GM21528 (cell line): Measurements from ENCODE around the gene KIAA0040.

Experiments
- ATAC-seq: cut with Tn5 transposase; IDR thresholded peaks from one replicate; pipeline ENCODE4 v1.9.1; 2021; ENCODE audit warnings: mild to moderate bottlenecking, moderate library complexity; ENCODE audit not compliant: unreplicated experiment, low FRiP score

The KIAA0040 gene

GRCh38 chr1:175172503-175172902 lies 20.1 kb downstream of the KIAA0040 start:
- ATAC-seq, result no peak

GRCh38 chr1:175171036-175171913 lies 21.3 kb downstream of the KIAA0040 start:
- no peak for ATAC-seq

GRCh38 chr1:175169286-175170018 lies 23.1 kb downstream of the KIAA0040 start:
- ATAC-seq, result no peak

DNA sequence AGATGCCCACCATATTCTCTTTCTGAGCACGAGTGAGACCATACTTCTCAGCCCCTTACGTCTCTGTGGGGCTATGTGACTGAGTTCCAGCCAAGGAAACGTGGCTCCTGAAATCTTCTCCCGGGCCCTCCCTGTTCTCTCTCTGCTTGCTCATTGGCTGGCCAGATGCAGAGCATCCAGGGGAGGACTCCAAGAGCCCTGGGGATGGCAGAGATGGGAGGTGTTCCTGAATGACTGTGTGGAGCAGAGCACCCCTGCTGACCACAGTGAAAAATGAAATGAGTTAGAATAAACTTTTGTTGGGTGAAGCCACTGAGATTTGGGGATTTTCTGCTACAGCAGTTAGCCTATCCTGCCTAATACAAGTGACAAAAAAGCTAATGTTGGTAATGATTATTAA lies 23.8 kb downstream of the KIAA0040 start:
- ATAC-seq, result no peak

- ATAC-seq, result no peak
Observed at GRCh38 chr1:175167861-175168260, 24.7 kb downstream of the KIAA0040 start.

- no peak for ATAC-seq
Observed at GRCh38 chr1:175166746-175167145, 25.8 kb downstream of the KIAA0040 start.

DNA sequence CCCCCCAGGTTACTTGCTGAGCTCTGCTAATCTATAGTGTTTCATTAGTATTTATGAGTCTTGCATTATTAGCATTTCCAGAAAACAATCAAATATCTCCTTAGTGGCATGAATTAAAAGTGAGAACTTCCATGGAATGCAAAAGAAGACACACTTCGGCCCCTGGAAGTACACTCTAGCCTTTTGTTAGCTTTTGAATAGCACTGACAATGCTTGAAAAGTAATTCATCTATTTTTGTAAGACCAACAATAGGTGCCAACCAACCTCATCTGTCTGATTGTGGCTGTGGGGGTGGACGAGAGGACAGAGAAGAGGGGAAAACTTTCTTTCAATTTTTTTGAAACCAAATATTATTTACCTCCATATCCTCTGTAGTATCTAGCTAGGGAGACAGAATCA lies 27.8 kb downstream of the KIAA0040 start:
- no peak for ATAC-seq

DNA sequence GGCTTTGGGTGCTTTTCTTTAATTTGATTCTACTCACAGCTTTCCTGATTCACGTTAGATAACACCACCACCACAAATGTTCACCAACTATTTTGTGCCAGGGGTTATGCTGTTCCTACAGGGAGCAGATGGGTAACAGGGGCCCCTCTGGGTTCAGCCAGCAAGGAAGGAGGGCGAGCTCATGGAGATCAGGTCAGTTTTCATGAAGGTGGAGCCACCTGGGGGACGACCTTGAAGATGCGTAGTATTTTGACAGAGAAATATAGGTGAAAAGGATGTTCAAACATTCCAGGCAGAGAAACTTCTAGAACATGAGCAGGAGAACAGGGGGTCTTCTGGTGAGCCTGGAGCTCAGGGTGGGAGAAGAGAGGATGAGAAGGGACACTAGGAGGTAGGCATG lies 28.9 kb downstream of the KIAA0040 start:
- no peak for ATAC-seq

DNA sequence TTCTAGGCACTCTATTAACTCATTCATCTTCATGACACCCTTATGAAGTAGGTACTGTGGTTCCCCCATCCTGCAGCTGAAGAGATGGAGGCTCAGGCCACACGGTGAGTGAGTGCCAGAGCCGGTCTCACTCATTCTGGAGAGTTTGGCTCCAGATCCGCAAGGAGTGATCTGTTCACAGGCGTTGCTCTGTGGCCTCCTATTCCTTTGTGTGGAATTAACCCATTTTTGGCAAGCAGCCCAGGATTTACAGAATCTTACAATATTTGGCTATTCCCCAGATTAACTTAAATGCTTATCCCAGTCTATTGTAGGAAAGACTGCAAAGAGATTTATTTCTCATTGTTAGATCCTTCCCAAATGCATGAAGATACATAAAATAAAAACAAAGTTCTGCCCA lies 29.6 kb downstream of the KIAA0040 start:
- no peak for ATAC-seq

- no peak for ATAC-seq
Observed at GRCh38 chr1:175158170-175158591, 34.4 kb downstream of the KIAA0040 start.

GRCh38 chr1:175157200-175157599 lies 35.4 kb downstream of the KIAA0040 start:
- no peak for ATAC-seq

GRCh38 chr1:175155936-175156335 lies 36.6 kb downstream of the KIAA0040 start:
- no peak for ATAC-seq

GRCh38 chr1:175155473-175155856 lies 37.1 kb downstream of the KIAA0040 start:
- ATAC-seq, result no peak

DNA sequence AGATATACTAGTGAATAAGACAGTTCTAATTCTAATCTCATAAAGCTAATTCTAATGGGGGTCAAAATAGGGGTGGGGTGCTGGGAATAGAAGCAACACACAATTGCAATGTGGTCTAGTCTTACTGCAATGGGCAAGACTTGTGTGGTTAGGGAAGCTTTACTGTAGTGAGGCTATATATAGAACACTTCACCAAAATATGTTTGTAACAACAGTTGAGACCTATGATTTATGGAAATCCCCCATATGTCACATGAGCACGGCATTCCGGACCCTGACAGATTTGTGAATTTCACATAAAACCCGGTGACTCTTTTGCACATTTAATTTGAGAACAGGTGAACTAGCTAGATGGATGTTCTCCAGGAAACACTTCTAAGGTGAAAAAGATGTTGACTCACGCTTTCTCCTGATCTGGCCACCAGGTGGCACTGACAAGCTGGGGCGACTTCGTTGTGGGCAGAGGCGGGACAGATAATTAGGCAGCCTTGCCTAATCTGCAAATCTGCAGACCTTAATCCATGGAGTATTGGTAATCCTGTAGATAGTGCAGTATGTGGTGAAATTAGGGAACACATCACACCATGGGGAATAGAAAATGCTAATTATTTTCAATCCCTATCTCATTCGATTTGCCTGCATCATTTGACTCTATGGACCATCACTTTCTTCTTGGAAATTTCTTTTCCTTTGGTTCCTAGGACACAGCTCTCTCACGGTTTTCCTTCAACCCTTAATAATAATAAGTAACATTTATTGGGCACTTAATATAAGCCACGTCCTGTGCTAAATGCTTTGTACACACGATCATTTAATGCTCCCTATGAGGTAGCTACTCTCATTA lies 37.7 kb downstream of the KIAA0040 start:
- no peak for ATAC-seq

GRCh38 chr1:175152006-175152652 lies 40.4 kb downstream of the KIAA0040 start:
- no peak for ATAC-seq

DNA sequence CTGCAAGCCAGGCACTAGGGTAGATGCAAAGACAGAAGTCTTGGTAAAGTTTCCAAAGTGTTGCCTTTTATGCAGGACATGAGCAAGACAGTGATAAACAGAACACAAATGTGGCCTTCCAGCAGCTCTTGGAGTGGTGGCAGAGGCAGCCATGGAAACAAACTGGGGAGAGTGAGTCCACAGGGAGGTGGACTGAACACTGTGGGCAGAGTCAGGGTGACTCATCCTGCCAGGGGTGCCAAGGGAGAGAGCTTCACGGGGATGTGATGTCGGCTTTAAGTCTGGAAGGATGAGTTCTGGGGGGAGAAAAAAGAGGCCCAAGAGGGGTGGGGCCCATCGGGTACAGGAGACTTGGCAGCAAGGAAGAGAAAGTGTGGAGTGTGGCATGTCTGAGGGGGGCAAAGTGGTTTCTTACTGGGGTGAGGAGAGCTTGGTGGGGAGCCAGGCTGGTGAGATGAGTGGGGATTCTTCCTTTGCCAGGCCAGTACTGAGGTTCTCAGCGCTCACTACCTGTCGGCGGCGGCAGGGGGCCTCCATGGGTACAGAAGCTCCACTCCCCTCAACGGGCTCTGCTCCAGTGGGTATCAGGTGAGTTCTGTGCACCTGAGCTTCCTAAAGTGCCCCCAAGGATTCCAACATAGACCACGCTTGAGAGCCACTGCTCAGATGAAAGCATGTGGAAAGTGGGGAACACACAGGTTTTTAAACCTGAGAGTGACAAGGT lies 41.8 kb downstream of the KIAA0040 start:
- no peak for ATAC-seq

DNA sequence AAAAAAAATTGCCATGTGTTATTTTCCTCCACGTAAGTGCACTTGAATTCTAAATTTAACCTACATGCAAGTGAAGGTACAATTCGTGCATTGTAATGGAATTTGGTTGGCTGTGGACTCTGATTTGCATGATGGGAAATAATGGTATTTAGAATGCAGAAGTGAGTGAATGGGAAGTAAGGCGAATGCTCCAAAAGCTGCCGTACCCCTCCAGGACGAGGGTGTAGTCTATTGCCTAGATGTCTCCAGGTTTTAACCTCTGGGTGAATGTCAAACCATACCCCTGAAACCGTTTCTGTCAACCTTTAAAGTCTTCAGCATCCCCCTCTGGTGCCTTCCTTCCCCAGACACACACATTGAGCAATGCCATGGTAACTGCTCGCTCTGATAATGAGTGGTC lies 44.5 kb downstream of the KIAA0040 start:
- ATAC-seq, result no peak

DNA sequence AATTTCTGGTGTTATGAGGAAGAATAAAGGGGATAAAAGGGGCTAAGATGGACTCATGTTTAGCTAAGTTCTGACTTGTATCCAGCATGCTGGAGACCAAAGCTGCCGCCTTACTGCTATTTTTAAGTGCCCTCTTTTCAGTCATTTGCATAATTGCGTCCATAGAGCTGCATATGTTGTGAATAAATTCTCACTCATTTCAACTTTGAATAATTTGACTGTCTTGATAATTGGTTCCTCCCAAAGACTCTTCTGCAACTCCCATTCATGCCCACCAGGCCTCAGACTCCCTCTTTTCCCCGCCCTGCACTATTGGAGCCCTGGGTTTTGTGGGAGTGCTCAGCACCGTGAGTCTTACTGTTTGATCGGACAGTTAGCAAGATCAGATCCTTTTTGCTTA lies 45.0 kb downstream of the KIAA0040 start:
- ATAC-seq, result no peak

GRCh38 chr1:175146529-175147213 lies 45.9 kb downstream of the KIAA0040 start:
- ATAC-seq, result no peak
